Posterior cingulate gyrus (tissue), 11 donors: ENCODE data around the gene EME2.
"Not testable (repeated sequence)": the region's sequence is repeated elsewhere in the genome, so short reads cannot be mapped to it uniquely, and the experiment has no call there.

Experiments
- DNase-seq, 10 donors: peaks; one replicate each; pipeline versions ENCODE4 v3.0.0 to v3.0.0-alpha.2; 2020 to 2021; ENCODE audit warnings: mixed read lengths in 3 of 10
- intact Hi-C: fragments of 100-400 bp; cut with DNase I; formaldehyde crosslinking; loops from one replicate; pipeline ENCODE4 v1.15.1; 2023

The EME2 gene

DNA sequence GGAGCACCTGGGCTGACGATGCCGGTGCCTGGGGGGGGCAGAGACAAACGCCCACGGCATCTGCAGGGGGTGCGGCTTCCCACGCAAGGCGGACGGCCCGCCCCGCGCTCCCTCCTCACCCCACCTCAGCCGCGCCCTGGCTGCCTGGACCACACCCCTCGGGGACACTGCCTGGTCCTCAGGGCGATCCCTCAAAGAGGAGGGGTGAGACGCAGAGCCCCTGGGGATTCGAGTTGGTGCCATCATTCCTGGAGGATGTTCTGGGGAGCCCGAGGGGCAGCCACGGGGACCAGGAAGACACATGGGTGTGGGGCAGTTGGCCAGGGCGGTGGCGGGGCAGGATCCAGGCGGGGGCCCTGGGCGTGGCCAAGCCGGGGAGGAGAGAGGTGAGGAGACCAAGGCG lies 17.0 kb downstream of the EME2 start:
- intact Hi-C loops: no loop called here
- DNase-seq: peak in 2 of 10 donors; percentile 16 to 50

DNA sequence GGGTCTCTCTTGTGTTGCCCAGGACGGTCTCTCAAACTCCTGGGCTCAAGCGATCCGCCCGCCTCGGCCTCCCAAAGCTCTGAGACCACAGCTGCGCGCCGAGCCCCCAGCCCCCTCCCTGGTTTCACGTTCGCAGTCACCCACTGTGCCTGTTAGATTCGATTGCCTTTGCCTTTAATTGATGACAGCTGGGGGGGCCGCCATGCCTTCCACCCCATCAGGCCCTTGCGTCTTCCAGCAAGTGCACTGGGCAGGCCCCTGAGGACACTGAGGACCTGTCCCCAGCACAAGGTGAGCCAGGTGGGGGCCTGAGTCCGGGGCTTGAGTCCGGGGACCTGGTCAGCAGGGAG lies 17.6 kb downstream of the EME2 start:
- DNase-seq: peak in 2 of 10 donors; percentile 52 to 70
- intact Hi-C loops: no loop called here

DNA sequence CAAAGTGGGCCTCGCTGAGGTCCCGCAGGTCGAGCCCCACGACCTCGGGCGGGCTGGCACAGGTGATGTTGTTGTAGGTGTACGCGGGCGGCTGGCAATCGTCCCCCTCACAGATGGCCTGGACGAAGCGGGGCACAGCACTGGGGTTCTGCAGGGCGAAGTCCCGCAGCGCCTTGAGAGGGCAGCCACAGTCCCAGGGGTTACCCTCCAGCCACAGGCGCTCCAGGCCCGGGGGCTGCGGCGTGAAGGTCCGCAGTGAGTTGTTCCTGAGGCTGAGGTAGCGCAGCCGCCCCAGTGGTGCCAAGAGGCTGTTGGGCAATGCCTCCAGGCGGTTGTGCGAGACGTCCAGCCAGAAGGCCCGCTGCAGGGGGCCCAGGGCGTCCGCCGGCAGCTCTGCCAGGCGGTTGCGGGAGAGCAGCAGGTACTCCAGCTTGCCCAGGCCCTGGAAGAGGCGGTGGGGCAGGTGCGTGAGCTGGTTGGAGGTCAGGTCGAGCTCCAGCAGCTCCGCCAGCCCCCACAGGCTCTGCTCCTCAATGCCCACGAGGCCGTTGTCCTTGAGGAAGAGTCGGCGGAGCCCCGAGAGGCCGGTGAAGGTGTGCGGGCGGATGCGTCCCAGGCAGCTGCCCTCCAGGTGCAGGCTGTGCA lies 18.1 kb downstream of the EME2 start:
- intact Hi-C loops: no loop called here
- peak in 3 of 10 donors; percentile 26 to 76 (median 68) for DNase-seq

DNA sequence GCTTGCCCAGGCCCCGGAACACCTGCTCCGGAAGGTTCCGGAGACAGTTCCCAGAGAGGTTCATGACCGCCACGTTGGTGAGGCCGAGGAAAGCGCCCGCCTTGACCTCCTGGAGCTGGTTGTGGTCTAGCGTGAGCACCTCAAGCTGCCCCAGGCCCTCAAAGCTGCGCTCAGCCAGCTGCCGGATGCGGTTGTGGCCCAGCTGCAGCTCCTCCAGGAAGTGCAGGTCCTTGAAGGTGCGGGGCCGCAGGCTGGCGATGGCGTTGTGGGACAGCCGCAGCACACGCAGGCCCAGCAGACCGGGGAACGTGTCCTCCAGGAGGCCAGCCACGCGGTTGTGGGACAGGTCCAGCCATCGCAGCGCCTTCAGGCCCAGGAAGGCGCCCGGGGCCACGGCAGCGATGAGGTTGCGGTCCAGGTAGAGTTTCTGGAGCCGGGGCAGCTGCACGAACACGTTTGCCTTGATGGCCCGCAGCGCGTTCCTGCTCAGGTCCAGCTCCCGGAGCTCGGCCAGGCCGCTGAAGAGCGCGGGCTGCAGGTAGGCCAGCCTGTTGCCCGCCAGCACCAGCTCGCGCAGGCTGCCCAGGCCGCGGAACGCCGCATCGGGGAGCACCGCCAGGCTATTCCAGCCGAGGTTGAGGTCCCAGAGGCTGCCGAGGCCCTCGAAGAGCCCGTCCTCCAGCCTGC lies 18.8 kb downstream of the EME2 start:
- intact Hi-C loops: no loop called here
- peak in 2 of 10 donors; percentile 62 to 70 for DNase-seq

DNA sequence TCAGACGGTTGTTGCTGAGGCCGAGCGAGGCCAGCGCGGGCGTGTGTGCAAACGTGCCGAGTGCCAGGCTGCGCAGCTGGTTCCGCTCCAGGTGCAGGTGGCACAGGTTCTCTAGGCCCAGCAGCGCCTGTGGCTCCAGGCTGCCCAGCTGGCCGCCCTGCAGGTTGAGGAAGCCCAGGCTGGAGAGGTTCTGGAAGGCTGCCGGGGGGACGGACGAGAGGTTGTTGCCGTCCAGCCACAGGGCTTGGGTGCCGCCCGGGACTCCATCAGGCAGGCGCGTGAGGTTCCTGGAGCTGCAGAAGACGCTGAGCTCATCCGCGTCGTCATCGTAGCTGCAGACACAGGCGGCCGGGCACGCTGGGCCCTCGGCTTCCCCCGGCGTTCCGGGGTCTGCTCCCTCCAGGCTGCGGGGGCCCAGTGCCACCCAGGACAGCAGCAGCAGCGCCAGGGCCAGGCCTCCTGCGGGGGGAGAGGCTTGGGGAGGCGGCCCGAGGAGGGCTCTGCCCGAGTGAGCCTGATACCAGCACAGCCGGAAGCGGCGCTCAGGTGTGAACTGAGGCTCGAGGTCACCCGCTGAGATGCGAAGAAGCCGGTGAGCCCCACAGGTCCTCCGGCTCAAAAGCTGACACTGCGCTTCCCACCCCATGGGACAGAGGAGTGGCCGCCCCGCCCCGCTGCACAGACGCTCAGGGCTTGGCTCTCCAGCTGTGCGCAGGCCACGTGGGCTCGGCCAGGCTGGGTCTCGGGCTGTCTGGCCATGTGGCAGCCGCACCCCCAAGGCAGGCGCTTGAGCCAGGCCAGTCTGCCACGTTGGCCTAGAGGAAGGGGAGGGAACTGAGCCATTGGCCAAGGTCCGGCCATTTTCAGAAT lies 19.6 kb downstream of the EME2 start:
- intact Hi-C loops: no loop called here
- DNase-seq: peak in 2 of 10 donors; percentile 59 to 82

DNA sequence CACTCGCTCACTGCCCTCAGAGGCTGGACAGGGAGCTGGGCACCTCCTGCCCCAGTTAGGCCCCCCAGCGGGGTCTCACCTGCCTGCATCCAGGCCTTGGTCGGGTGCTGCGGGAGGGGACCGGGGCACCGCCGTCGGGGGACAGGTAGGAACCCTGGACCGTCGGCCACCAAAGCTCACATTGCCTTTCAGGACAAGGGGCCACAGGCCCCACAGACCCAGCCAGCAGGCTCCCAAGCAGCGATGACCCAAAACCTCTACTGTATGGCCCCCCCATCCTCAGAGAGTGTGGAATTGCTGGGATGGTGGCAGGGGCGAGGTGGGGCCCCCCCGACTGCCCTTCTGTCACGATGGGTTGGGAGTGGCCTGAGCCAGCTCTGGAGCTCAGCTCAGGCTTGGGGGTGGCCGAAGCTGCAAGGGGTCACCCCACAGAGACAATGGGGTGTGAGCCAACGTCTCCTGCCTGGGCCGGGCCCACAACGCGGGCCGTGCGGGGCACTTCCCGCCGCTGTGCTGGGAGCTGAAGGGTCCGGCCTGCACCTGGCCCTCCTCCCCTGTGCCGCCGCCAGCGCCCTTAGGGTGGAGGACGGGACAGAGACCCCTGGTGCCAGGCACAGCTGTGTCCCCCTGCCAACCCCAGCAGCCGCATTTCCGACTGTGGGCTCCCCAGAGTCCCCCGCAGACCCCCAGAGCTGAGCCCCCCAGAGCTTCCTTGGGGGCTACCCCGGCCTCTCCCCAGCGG lies 20.4 kb downstream of the EME2 start:
- intact Hi-C loops: no loop called here
- DNase-seq: peak in 4 of 10 donors; percentile 22 to 79 (median 64)

DNA sequence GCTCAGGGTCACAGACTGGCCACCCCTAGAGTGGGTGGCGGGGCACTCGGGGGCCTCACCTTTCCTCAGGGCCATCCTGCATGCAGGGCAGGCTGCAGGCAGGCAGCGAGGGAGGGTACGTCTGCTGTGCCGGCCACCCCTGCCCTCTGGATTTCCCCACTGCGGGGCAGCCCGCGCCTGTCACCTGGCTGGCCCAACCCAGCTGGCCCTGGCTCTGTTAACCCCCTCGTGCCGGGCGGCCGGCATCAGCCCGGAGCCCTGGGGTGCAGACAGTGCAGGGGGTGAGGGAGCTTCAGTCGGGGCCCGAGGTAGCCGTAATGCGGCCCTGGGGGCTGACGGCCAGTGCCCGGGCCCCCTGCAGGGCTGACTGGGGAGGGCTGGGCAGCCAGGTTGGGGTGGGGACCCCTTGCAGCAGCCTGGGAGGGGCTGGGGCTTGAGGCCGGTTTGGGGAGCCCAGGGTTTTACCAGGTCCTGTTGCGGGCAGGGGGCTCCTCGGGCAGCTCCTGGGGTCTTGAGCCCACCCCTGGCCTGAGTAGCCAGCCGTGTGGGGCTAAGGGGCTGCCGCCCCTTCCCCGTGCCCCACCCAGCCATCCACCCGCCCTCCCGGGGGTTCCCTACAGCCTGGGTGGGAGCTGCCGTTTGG lies 21.1 kb downstream of the EME2 start, which contains the start of gene IGFALS:
Gene IGFALS, minus strand, starts transcription at position 128 of the 643 bp plus-strand sequence. Its CDS starts 53 bp downstream, at position 75.
- intact Hi-C loops: no loop called here
- peak in 3 of 10 donors; percentile 23 to 82 (median 52) for DNase-seq

DNA sequence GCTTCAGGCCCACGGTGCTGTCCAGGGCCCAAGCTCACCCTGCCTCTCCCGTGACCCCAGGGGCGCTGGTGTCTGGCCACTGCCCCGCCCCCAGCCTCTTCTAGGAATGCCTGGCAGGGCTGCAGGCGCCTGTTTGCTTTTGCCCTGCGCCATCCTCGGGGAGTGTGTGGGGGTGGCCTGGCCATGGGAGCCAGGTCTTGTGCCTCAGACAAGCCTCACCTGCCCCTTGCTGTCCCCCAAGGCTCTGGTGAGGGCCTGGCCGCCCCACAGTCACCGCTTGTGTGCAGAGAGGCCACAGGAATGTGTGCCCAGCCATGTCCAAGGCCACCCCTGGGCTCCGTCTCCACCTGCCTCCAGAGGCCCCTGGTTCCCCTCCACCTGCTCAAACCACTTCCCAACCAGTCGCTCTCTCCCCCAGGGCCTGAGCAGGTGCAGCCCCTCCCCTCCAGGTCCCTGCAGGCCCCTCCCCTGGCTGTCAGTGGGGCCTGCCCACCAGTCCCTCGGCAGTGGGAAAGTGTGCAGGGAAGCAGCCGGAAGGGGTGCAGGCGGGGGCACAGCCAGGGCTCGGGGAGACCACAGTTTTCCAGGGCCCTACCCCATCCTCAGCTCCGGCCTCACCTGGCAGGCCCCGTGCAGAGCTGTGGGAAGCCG lies 21.7 kb downstream of the EME2 start:
- intact Hi-C loops: no loop called here
- peak in 2 of 10 donors; percentile 9 to 77 for DNase-seq

DNA sequence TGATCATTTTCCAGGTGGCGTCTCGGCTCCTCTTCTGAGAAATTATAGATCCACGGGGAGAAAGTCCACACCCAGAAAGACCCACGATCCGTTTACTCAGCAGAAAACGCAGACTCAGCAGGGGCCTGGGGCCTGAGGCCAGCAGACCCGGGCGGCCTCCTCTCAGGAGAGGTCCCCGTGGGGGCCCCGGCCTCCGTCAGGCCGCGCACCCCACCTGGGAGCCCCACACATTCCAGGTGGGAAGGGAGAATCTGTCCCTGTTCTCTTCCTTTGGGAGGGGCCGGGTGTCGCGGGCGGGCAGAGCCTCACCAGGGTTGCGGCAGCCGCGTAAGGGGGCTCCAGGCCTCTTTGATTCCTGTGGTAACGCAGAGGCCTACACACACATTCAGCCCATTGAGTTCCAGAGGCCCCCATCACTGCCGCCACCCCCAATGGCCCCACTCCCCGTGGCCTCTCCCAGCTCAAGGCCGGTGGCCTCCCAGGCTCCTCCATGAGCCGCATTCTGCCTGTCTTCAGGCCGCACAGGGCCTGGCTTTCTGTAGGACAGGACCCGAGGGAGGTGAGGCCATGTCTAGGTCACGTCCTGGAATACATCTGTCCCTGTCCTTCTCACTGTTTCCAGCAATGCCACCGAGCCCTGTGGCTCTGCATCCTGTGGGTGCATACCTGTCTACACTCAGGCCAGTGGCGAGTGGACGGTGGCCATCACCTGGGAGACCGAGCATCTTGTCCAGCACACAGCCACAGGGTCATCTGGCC lies 22.5 kb downstream of the EME2 start:
- intact Hi-C loops: no loop called here
- peak in 2 of 10 donors; percentile 9 to 68 for DNase-seq

DNA sequence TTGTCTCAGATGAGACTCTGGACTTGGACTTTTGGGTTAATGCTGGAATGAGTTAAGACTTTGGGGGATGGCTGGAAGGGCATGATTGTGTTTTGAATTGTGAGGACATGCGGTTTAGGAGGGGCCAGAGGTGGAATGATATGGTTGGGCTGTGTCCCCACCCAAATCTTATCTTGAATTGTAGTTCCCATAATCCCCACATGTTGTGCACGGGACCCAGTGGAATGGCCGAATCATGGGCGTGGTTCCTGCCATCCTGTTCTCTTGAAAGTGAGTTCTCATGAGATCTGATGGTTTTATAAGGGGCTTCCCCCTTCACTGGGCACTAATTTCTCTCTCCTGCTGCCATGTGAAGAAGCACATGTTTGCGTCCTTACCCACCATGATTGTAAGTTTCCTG lies 26.7 kb downstream of the EME2 start:
- intact Hi-C loops, DNase-seq: not testable (repeated sequence)

DNA sequence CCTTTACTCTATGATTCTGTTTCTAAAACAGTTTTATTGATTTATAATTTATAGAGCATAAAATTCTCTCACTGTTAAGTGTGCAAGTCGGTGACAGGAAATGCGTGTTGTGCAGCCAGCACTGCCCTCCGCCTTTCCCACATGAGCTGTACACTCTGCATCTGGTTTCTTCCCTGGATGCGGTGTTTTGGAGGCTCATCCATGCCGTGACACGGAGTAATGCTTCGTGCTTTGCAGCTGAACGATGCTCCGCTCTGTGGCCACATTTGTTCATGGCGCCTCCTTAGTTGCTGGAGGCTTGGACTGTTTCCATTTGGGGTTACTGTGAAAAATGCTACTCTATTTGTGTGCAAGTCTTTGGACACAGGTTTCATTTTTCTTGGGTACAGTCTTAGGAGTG lies 28.1 kb downstream of the EME2 start:
- intact Hi-C loops: no loop called here
- DNase-seq: peak in 1 of 10 donors; percentile 68

DNA sequence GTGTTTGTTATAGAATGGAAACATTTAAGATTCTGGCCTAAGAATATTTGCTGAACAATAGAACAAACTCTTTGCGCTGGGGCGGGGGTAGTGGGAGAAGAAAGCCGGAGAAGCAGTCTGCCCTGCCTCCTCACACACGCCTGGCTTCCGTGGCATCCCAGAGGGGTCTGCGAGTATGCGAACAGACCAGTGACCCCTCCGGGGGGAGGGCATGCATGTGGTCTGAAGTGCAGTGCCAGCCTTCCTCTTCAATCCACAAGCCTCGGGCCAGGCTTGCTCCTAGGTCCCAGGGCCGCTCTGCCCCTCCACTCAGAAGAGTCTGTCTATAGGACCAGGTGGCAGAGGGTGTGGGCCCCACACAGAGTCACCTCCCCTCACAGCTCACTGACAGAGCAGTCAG lies 35.0 kb downstream of the EME2 start:
- peak in 2 of 10 donors; percentile 56 to 62 for DNase-seq
- intact Hi-C loops: no loop called here

DNA sequence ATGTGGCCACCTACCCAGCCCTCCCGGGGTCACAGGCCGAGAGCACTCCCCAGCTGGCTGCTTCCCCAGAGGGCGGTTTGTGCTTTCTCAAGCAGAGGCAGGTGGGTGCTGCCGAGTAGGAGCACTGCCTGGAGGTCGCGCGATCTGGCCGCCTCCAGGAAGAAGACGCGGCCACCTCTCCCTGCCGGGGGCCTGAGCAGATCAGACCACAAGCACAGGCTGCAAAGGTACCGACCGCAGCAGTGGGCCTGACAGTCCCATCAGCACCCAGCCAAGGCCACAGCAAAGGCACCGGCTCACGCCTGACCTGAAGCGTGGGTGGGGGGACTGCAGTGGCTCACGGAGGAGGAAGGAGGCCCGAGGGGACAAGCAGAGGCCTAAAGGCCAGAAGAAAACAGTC lies 36.1 kb downstream of the EME2 start:
- intact Hi-C loops: no loop called here
- peak in 2 of 10 donors; percentile 54 to 59 for DNase-seq

DNA sequence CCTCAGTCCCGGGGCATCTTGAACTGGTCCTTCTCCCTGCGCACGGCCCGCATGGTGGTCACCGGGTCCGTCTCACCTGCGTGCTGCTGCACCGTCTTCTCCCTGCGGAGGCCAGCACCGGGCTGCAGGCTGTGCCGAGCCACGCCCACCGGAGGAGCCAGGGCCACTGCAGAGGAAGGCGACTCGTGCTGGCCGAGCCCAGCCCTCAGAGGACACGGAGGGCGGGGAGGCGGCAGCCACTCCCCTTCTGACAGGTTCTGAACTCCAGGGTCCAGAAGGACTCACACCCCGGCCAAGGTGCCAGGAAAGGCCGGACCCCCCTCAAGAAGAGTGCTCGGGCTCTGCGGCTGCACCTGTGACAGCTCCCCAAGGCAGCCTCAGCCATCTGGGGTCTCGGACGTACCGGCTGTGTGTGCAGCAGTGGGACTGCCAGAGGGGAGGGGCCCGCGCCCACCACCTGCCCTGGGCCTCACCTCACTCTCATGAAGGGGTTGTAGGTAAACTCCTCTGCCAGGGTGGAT lies 36.7 kb downstream of the EME2 start:
- DNase-seq: peak in 2 of 10 donors; percentile 81 to 82
- intact Hi-C loops: no loop called here

DNA sequence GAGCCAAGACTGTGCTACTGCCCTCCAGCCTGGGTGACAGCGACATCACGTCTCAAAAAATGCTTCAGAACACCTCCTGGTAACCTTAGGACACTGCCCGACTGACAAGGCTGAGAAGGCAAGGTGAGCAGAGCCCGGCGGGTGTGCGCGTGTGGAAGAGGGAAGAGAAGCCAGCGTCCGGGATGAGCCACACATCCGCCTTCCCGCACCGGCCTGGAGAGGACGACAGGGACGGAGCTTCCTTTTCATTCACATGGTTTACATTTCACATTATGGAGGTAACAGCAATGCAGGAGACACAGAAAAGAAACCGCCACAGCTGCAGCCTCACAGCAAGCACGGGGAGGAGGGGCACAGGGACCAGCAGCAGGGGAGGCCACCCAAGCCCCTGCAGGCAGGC lies 37.5 kb downstream of the EME2 start:
- peak in 2 of 10 donors; percentile 49 to 58 for DNase-seq

DNA sequence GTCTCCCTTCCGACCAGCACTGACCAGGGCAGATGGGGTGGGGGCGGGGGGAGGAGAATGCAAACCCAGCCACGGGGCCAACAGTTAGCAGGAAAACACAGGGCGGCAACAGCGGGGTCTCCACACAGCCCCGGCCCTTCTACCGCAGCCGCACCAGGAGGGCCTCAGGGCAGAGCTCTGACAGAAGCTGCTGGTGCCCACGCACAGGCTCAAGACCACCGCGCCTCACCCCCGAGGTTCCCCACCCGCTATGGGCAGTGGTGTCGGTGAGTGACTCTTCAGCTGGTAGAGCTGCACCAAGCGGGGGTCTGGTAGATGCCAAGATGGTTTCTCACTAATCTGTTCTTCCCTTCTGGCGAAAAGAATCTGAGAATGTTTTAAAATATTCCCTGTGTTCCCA lies 37.9 kb downstream of the EME2 start:
- peak in 1 of 10 donors; percentile 79 for DNase-seq
- intact Hi-C loops: no loop called here

More for the DNA sequence above, 37.5 kb downstream of the EME2 start:
- intact Hi-C loops: no loop called here

DNA sequence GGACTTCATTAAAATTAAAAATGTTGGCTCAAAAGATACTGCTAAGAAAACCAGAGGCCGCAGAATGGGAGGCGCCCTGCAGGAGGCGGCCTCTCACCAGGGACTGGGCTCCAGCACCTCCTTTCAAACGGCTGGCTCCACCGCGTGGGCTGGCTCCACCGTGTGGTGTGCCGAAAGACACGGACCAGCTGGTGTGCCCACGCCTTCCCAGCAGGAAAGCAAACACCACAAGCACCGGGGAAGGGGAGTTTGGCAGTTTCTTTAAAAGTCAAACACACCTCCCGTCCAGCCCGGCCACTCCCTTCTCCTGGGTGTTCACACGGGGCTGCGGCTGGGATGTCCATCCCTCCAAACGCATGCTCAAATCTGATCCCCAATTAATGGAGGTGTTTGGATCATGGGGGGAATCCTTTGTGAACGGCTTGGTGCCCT lies 40.1 kb downstream of the EME2 start:
- intact Hi-C loops: no loop called here
- DNase-seq: peak; percentile 34 to 96 (median 79)

DNA sequence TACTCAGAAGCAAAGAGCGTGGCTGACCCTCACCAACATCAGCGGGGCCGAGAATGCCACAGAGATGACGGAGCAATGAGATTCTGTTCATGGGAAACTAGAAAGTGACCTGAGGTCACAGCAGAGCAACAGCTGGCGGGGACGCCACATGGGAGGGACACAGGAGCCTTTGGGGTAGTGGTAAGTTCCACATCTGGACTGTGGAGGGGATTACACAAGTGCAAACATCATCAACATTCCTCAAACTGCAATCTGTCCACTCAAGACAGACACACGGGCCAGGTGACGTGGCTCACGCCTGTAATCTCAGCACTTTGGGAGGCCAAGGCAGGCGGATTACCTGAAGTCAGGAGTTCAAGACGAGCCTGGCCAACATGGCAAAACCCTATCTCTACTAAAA lies 42.9 kb downstream of the EME2 start:
- DNase-seq: no peak
- intact Hi-C loops: no loop called here
